Measurements from ENCODE around the gene SH3D19.
"Not testable (repeated sequence)": the region's sequence is repeated elsewhere in the genome, so short reads cannot be mapped to it uniquely, and the experiment has no call there.

Gene SH3D19

DNA sequence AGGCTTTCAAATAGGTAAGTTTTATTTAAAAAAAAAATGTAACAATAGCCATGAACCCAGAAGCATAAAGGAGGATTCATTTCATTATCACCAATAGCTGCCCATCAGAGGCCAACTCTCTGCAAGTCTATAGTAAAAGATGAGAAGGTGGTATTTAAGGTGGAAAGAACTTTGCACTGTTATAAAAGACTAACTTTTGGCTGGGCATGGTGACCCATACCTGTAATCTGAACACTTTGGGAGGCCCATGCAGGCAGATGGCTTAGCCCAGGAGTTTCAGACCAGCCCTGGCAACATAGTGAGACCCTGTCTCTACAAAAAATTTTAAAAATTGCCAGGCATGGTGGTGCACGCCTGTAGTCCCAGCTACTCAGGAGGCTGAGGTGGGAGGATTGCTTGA, 182.6 kb downstream of the SH3D19 start:
- DNase-seq: no peak

DNA sequence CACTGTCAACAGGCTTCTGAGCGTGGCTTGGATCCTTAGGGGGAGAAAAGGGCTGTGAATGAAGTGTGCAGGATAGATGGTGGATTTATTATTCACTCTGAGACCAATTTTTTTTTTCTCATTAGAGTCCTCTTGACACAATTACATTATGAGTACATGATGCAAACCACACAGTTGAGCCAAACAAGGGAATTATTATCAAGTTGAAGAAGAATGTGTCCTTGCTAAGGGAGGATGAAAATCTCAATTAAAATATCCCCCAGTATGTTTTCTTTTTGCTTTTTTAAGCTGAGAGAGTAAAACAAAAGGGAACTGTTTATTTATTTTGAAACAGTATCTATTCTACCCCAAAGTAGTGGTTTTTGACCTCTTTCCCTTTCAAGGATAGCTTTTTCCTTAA, 185.6 kb downstream of the SH3D19 start:
- no peak for DNase-seq

DNA sequence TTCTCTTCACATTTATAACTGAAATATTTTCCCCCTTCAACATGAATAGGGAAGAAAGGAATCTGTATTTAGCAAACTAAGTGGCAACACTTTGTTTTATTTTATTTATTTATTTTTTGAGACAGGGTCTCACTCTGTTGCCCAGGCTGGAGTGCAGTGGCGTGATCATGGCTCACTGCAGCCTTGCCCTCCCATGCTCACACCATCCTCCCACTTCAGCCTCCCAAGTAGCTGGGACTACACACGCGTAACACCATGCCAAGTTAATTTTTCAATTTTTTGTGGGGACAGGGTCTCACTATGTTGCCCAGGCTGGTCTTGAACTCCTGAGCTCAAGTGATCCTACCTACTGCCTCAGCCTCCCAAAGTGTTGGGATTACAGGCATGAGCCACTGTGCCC, 189.4 kb downstream of the SH3D19 start:
- DNase-seq: not testable (repeated sequence)

DNA sequence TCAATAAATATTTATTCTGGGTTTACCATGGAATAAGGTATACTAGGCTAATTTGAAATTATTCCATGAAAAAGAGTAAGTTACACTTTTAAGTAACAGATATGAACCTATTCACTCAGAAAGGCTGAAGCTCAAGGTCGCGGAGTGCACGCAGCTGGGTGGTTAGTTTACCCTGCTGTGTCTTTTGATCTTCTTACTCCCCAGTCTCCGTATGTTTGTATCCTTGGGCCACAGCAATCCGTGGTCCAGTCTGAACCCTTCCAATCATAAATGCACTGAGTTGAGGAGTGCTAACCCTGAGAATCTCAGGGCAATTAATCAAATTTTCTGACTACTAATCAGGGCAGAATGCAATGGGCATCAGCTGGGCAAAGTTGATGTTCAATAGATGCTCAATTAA, 192.1 kb downstream of the SH3D19 start:
- no peak for DNase-seq

DNA sequence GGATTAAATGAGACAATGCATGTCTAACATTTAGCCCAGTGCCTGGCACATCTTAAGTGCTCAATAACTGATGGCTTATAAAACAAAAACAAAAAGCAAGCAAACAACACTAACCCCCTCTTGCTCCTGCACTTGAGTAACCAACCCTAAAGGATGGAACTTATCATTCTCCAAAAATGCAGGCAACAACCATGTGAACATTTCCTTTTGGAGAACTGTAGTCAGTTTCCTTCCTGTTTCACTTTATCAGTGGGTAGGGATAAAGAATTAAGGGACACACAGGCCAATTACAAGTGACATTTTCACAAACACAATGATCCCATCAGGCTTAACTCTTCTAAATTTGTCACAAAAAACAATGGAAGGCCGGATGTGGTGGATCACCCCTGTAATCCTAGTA, 195.6 kb downstream of the SH3D19 start:
- DNase-seq: no peak

DNA sequence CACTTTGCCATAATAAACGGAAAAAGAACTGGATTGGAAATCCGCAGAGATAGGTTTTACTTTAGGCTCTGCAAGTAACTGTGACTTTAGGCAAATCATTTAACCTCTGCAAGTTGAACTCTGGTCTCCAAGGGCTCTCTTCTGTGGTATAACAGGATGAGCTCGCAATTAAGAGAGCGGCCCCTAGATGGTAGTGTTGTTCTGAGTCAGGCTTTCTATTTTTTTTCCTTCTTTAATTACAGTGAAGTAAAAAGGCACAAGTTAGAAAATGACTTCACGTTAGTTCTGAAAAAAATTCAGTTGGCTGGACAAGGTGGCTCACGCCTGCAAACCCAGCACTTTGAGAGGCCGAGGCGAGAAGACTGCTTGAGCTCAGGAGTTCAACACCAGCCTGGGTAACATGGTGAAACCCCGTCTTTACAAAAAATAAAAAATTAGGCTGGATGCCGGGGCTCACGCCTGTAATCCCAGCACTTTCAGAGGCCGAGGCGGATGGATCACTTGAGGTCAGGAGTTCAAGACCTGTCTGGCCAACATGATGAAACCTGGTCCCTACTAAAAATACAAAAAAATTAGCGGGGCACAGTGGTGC, 207.9 kb downstream of the SH3D19 start:
- peak; percentile 32 for DNase-seq

DNA sequence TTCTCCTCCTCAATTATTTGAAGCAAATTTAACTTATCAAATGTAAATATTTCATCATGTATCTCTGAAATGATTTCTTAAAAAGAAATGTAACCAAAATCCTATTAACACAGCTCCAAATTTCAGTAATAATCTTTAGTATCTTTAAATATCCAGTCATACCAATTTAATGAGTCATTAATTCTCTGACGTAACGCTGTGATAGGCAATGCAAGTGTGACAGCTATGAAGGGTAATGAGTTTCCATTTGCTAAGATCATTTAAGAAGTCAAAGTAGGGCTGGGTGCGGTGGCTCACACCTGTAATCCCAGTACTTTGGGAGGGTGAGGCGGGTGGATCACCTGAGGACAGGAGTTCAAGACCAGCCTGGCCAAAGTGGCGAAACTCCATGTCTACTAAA, 210.4 kb downstream of the SH3D19 start:
- no peak for DNase-seq

DNA sequence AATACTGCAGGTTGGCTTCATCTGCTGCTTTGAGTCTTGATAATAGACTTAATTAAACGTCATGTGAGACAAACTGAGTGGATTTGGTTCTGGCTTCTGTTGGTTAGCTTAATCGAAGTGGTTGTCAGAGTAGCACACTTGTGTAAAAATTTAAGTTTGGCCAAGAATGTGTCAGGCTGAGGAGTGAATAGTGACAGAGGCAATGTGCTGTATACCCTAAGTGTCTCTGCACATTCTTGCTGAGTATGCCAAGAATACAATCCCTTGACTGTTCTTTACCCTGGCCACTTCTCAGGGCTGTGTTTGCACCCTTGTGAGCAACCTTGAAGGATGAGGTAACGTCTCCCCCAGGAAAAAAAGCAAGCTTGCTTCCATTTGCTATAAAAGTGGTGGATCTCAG, 211.1 kb downstream of the SH3D19 start:
- no peak for DNase-seq

DNA sequence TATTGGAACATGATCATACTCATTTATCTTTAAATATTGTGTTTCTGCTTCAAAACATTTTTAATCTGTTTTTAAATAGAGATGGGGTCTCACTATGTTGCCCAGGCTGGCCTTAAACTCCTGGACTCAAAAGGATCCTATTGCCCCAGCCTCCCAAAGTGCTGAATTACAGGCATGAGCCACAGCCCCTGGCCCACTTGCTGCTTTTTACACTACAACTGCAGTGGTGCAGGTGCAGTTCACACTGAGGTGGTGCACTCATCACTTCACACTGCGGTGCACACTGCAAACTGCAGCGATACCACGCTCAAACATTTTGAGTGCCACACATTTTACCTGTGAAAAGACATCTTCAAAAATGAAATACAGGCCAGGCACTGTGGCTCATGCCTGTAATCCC, 215.2 kb downstream of the SH3D19 start:
- no peak for DNase-seq

DNA sequence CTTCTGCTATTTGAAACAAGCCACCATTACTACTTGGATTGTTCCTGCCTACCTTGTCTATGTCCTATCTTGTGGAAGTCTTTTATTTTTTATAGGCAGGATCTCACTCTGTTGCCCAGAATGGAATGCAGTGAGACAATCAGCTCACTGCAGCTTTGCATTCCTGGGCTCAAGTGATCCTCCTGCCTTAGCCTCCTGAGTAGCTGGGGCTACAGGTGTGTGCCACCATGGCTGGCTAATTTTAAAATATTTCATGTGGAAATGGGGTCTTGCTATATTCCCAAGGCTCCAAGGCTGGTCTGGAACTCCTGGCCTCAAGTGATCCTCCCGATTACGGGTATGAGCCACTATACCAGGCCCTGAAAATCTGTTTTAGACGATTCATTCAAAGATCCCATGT, 218.3 kb downstream of the SH3D19 start:
- no peak for DNase-seq

DNA sequence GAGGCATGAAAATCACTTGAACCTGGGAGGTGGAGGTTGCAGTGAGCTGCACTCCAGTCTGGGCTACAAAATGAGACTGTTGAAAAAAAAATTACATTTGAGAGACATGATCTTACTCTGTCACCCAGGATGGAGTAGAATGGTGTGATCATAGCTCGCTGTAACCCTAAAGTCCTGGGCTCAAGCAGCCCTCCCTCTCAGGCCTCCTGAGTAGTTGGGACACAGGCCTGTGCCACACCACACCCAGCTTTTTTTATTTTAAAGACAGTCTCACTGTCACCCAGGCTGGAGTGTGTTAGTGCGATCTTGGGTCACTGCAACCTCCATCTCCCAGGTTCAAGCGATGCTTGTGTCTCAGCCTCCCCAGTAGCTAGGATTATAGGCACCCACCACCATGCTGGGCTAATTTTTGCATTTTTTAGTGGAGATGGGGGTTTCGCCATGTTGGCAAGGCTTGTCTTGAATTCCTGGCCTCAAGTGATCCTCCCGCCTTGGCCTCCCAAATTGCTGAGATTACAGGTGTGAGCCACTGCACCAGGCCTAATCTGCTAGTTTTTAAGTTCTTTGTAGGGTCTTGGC, 219.9 kb downstream of the SH3D19 start:
- no peak for DNase-seq

DNA sequence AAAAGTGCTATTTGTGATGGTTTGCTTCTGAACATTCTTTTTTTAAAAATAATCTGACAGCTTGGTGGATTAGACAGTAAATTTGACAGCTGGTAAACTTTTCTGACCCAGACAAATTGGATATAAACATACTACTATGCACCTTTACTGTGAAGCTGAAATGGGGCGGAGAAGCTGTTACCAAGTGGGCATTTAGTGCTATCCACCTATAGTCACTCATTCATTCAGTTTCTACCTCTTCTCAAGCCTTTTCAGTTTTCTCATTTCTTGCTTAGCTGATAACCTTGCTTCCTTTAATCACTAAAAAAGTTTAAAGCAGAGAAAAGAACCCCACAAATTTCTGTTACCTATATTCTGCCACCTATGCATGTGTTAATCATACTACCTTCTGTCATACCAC, 220.8 kb downstream of the SH3D19 start:
- DNase-seq: no peak

DNA sequence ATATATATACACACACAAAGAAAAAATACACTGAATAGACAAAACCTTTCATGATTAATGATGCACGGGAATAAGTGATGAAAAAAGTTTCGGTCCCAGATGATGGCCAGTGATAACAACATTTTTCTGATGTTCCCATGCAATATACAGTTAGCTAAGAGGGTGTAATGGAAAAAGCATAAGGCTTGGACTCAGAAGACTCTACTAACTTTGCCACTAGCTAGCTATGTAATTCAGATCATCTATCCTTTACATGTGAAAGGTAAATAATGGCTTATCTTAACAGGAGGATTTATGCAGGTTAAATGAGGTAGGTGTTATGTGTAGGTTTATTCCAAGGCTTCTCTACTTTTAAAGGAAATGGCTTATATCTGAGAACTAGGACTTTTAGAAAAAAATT, 221.6 kb downstream of the SH3D19 start:
- no peak for DNase-seq

DNA sequence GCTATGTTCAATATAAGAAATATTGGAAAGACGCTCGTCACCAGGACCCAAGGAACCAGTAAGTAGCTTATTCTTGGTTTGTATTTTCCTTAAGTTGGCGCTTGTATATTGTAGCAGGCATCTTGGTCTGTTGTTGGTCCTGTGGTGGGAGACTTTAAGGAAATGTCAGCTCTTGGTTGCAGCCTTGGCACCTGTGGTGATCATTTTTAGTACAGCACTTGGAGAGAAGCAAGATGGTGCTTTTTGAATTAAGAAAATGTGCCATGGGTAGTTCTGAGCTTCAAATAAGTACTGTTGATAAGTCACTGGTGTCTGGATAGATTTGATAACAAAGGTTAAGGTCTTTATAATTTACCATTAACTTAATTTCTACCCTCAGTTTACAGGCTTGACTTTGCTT, 224.9 kb downstream of the SH3D19 start:
- no peak for DNase-seq

DNA sequence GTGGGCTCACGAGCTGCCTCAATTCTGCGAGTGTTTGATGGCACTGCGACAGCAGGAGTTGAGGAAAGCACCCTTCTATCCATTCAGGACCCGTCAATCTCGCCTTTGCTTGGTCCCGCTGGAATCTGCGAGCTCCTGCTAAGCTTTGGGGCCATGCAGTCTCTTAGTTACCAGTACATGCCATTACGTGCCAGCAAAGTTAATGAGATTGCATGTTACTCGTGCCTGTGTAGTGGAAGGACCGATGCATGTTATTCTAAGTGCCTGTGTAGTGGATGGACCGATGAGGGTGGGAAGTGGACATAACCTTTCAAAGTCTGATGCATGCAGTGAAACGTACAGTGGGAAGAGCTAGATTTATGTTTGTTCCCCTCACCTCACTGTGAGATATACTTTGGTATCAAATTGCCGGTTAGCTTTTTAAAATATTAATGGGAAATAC, 225.4 kb downstream of the SH3D19 start:
- DNase-seq: no peak

DNA sequence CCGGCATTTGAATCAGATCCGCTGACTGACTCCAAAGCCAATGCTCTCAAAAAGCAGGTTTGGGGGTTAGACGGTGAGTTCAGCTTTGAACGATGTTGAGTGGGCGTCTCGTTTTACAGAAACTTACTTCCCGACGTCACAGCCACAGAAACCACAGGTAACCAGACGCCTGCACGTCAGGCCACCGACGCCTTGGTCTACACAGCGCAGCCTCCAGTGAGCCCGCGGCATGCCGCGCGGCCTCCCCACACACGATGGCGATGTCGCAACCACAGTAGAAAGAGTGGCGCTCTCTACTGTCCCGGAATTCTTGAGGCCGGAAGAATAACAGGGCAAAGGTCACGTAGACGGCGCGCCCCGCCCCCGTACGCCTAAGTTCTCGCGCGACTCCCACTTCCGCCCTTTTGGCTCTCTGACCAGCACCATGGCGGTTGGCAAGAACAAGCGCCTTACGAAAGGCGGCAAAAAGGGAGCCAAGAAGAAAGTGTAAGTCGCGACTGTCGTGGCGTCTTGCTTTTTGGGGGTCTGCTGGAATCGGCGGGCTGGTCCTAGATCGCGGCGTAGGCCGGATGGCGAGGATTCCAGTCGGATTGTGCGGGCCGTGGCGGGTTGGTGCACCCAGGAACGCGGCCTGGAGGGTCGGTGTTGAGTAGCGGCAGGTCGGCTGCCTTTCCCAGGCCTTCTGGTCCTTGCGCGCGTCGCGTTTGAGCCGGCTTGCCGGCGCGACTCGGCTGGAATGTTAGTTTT, 226.0 kb downstream of the SH3D19 start, which contains the start of gene RPS3A:
Gene RPS3A, plus strand, starts transcription at position 400 of the 747 bp plus-strand sequence. Its CDS starts 25 bp downstream, at position 425.
- DNase-seq: peak; percentile 100

DNA sequence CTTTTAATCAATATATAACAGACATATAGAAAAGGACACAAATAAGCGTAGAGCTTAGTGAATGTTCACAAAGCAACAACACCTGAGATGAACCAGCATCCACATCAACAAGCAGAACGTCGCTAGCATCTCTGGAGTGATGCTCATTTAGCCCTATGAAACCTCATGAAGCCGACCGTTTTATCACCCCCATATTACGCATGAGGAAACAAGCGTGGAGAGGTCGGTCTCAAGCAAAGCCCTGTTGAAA, 226.5 kb downstream of the SH3D19 start:
- DNase-seq: no peak

DNA sequence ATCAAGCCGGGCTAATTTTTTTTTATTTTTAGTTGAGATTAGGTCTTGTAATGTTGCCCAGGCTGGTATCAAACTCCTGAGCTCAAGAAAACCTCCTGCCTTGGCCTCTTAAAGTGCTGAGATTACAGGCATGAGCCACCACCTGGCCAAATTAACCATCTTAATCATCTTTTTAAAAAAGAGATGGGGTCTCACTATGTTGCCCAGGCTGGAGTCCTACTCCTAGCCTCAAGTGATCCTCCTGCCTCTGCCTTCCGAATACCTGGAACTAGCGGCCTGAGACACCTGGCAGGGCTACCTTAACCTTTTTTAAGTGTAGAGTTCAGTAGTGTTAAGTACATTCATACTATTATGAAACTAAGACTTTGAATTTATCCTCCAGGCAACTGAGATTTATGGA, 227.6 kb downstream of the SH3D19 start:
- DNase-seq: no peak

DNA sequence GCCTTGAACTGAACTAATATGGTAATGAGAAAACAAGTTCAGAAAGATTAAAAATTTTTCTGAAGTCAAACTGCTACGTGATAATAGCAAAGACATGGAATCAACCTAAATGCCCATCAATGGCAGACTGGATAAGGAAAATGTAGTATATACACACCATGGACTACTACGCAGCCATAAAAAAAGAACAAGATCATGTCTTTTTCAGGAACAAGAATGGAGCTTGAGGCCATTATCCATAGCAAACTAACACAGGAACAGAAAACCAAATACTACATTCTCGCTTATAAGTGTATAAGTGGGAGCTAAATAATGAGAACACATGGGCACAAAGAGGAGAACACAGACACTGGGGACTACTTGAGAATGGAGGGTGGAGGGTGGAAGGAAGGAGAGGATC, 230.3 kb downstream of the SH3D19 start:
- DNase-seq: no peak

DNA sequence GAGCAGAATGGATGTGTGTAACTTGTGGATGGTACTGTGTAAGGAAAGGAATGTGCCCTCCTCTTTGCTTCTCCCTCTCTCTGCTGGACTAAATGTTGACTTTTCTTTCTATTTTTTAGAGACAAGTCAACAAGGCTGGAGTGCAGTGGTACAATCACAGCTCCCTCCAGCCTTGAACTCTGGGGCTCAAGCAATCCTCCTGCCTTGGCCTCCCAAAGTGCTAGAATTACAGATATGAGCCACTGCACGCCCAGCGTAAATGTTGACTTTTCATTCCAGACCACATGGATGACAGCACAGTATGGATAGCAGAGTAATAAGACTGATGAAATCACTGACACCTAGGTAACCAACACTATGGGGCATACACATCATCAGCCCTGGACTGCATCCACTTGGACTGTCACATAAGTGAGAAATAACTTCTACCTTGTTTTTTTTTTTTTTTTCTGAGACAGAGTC, 231.1 kb downstream of the SH3D19 start:
- no peak for DNase-seq

DNA sequence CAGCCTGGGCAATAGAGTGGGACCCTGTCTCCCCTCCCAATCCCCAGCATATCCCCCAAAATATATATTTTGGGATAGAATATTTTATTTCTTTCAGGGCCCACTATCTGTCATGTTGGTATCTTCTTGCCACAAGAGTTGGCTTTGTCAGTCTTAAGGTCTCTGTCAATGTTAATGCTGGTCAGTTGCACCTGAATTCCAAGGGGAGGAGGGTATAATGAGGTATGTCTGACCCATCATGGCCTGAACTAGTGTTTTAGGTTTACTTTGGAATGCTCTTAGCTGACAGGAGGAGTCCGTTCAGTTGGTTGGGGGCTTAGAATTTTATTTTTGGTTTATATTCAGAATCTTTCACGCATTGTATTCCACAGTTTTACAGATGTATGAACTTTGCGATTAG, 232.2 kb downstream of the SH3D19 start:
- no peak for DNase-seq

DNA sequence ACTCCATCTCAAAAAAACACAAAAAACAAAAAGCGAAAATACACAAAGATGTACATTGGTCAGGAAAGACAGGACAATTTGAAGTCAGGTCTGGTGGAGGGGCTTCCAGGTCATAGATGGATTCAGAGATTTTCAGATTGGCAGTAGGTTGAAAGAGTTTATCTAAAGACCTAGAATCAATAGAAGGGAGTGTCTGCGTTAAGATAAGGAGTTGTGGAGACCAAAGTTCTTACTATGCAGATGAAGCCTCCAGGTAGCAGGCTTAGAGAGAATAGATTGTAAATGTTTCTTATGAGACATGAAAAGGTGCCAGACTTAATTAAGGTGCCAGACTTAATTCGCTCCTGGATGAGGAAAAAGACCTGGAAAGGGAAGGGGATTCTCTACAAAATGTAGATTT, 232.9 kb downstream of the SH3D19 start:
- no peak for DNase-seq

DNA sequence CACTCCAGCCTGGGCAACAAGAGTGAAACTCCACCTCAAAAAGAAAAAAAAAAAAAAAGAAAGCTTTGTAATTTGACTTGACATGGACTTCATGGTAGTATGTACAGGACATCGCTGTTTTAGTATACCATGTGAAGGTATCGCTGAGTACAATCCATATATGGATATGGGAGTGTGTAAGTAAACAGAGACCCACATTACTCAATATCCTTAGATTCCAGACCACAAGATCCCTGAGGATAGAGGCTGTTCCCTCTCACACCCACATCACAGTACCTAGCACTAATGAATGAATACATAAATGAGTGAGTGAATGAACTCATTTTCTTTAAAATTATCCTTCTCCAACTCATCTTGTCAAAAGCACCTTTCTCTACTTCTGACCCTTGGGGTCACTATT, 234.4 kb downstream of the SH3D19 start:
- no peak for DNase-seq

DNA sequence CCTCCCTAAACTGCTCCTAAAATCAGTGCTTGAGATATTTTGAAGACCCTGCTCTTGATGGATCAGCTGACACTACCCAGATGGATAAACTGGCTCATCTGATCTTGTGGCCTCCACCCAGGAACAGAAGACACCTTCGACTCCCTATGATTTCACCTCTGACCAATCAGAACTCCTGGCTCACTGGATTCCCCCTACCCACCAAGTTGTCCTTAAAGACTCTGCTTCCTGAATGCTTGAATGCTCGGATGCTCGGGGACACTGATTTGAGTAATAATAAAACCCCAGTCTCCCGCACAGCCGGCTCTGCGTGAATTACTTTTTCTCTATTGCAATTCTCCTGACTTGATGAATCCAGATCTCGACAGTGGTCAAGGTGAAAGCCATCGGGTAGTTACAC, 237.9 kb downstream of the SH3D19 start:
- no peak for DNase-seq

DNA sequence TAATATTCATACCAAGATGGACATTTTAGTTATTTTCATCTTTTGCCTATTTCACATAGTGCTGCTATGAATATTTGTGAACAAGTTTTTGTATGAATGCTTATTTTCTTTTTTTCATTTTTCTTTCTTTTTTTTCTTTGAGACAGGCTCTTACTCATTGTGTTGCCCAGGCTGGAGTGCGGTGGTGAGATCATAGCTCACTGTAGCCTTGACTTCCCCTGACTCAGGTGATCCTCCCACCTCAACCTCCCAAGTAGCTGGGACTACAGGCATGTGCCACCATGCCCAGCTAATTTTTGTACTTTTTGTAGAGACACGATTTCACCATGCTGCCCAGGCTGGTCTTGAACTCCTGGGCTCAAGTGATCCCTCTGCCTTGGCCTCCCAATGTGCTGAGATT, 247.4 kb downstream of the SH3D19 start:
- not testable (repeated sequence) for DNase-seq
